HG02642 (cell line): ENCODE data around the gene POLR3GL.

ENCODE experiments used
- ATAC-seq: cut with Tn5 transposase; IDR thresholded peaks from one replicate; pipeline ENCODE4 v1.9.1; 2021; ENCODE audit warnings: mild to moderate bottlenecking; ENCODE audit not compliant: unreplicated experiment, poor library complexity

POLR3GL gene

DNA sequence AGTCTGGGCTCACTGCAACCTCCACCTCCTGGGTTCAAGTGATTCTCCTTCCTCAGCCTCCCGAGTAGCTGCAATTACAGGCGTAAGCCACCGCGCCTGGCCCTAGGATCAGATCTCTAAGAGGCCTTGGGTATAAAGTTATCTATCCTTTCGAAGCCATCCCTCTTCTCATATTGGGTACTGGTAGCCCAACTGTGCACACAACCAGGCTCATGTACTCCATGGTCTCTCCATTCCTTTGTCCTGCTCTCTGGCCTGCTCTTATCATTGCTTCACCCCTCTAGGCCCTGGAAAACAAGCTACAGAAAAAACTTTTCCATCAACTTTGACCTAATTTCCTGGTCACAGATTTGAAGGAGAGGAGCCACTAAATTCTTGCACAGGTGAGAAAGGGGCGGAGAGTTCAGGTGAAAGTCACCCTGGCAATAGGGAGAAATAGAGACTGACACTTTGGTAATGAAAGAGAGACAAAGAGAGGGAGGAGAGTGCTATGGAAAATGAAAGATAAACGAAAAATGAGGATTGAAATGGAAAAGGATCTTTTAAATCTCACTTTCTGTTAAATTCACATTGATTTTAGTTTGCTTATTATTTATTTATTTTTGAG is 25.9 kb downstream of the POLR3GL start:
- no peak for ATAC-seq

DNA sequence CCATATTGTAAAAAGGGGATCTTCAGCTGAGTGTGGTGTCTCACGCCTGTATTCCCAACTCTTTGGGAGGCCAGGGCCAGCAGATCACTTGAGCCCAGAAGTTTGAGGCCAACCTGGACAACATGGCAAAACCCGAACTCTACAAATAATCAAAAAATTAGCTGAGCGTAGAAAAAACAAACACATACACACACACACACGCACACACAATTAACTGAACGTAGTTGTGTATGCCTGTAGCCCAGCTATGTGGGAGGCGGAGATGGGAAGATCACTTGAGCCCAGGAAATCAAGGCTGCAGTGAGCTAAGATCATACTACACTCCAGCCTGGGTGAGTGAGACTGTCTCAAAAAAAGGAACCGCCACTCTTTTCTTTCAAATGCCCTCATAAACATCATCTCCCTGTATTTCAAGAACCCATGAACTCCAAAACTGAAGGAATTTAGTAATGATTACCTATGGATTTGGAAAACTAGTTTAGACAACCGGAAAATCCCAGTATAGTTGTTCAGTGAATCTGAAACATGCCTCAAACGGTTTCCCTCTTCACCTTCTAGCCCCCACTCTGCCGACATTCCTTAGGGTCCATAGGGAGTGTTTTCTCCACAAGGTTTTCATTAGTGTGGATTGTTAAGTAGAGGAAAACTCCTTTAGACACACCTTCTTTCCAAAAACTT is 27.4 kb downstream of the POLR3GL start:
- no peak for ATAC-seq

DNA sequence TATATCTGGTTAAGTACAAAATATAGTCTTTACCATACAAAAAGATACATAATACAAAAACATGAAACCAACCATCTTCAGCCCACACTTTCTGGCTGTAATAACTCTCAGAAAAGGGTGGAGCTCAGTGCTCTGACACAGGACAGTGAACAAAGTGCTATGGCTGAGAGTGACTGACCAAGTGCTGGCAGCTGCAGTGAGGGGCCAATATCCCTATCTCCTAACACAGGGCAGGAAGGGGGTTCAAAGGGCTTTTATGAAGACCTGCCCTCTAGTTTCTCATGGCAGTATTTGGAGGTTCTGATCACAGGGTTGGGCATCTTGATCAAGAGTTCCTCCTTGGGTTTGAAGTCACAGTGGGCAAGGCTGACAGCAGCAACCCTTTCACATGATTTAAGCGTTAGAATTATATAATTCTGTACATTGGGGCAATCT is 28.0 kb downstream of the POLR3GL start:
- no peak for ATAC-seq

DNA sequence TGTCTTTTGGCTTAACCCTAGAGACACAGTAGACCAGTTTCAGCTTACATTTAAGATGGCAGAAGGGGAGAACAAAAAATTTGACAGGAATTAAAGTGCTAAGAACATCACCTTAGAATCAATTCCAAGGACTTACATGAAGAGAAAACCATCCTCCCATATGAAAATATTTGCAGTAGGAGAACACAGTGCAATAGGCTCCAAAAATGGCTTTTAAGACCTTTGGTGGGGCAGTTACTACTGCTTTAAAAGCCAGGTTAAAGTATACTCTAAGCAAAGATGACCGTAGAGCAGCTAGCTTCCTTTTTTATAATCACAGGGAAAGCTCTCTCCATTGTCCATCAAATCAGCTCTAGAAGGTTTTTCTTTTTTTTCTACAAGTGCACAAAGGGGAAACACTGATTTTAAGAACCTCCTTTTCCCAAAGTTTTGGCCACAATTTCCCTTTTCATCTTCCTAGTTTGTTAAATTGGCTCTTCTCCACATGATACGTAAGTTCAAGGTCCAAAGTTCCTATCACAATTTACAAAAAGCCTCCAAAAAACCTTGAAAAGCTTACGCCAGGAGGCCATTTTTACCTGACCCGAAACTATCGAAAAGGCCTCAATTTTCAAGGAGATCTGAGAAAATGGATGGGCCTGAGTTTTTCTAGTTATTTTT is 28.6 kb downstream of the POLR3GL start:
- ATAC-seq = no peak

DNA sequence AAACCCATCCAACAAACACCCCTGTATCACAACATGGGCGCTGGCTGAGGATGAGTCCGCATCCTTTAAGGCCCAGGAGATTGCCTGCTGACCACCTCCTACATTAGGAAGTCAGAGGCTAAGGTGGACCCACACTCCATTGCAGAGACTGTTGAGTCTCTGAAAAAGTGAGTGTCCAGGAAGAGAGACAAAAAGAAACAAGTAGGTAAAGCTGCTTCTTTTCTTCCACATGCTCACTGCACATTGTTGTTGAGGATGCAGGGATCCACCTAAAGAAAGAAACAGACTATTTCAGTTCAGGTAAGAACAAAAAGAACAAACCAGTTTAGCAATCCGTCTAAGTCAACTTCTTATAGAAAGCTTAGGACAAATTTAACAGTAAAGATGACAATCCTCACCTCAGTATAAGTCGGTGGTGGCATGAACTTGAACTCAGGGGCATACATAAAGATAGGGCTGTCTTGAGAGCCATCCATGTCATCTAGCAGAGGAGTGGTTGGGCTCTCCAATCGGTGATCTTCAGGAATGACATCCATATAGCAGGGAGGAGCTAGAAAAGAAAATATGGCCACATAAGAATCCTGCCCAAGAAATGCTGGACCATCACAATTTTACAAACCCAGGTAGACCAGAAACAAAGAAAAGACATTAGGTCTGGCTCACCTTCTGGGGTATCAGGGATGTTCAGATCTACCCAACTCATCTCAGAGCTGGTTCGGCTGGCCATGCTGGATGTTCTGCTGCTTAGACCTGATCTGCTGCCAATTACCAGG is 29.3 kb downstream of the POLR3GL start:
- ATAC-seq = no peak

DNA sequence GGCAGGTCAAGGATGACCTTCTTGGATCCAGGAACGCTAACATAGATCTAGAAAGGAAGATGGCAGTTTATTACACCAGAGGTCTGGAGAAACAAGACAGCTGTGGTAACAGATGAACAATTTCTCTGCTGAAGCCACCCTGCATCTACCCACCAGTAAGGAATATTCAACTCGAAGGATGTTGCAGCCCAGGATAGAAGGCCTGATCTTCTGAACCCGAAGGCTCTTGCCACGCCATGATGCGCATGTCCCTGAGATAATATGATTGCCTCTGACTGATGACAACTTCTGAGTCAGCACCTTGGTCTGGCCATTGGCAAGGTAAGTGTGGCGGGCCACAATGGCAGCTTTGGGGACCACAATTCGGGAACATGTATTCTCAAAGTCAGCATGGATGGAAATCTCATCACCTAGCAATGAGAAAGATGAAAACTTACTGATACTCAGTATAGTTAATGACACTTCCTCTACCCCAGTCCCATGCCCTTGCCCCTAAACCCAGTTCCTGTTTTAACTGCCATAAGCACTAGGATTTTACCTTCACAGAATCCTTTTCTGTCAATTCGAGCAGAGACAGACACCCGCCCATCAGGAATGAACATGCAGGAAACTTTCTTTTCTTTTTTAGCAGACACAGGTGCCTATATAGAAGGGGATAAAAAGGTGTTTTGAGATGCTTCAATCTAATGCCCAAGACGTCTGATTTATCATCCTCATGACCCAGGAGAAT is 30.1 kb downstream of the POLR3GL start:
- no peak for ATAC-seq

DNA sequence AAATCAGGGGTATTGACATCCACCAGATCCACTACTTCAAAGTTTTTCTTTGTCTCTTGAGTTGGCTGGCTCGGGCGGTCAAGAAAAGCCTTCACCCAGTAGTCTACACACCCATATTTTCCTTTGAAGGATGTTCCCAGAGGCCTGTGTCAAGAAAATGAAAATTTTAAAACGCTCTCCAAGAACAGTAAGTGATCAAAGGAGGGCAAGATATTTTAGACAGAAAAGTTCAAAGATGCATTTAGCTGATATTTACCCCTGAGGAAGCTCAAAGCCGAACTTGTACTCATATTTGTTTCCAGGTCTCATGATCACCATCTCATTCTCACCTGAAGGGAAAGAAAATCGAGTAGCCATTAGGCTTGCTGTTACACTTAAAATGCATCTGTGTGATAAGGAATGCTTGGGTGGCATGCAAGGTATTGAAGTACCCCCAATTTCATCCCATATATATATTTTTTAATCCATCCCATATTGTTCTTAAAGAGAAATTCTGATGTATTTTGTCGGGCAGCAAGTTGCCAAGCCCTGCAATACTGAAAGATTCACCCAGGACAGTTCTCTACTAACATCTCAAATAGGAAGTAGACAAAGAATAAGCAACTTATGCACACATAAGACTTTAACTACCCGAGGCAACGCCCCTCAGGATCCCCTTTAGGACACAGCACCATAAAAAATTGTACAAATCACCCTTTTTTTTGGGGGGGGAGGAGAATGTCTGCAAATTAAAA is 30.8 kb downstream of the POLR3GL start:
- ATAC-seq = no peak

DNA sequence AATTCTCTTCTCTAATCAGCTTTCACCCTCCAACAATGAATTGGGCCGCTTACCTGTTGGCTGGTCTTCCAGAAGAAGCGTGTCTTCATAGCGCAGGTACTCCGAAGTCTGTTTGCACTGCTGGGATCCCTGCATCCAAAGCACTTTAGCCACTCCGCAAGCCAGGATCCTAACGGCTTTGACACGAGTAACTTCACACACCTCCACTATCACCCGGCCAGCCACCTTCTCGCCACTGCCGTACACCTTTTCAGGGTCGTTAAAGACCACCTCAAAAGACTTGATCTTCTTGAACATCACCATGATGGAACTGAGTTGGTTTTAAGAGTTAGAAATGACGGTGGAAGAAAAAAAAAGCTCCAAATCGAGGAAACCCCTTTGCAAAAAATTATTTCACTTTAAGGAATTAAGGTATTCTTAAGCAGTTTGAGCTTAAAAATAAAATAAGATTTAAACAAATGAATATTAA is 31.5 kb downstream of the POLR3GL start:
- ATAC-seq = no peak

DNA sequence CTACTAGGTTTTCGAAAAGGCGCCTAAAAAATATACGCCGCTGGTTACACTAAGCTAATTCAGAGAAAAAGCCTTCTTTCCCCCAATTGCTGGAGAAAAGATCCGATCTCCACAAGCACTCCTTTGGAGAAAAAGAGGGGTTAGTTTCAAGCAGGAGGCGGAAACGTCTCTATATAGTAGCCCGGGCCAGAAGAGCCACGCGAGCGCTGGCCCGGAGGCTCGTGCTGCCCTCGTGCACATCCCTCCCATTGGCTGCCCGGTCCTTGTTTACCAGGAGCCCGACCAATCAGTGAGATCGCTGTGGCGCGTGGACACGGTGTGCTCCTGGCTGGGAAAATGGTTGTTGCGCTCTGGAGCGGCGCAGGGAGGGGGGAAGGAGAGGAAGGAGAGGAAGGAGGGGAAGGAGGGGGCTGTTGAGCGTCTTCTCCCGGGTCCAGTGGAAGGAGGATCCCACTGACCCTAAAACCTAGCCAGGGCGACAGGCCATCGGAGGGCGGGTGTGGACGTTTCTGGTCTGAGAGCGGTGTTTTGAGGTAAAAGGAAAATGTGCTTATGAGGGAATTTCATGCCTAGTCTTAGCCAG is 32.0 kb downstream of the POLR3GL start, which contains the start of gene TXNIP:
TXNIP (minus strand) TSS at position 147 of the 583 bp plus-strand sequence. CDS start 313 bp downstream, outside the sequence.
- ATAC-seq = peak; percentile 97

DNA sequence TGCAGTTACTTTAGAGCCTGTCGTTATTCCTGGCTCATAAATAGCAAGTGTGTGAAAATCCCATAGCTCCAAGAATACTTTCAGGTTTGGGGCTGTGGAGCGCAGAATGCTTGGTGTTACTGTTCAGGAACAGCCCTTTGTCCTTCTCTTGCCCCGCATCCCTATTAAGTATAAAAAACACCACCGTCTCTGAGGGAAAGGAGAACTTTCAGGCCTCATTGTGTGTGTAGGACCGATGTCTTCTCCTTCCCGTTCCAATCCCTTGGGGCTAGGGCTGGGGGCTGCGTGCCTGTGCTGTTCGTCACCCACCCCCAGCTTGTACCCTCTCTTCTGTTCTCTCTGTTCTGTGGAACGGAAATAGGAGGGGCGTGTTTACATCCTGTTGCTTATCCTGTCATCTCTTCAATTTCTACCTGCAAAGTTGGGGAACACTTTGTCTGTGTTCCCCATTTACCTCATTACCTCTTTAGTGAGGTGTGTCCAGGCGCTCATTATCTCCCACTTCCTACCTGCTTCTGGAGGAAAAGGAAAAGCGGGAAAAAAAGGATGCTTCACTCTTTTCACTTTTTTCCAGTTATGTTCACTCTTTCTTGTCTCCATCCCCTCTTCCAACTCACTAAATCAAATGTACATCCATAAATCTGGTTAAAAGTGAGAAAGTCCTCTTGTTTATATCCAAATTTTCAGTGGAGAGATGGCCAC is 32.7 kb downstream of the POLR3GL start:
- peak; percentile 30 for ATAC-seq

DNA sequence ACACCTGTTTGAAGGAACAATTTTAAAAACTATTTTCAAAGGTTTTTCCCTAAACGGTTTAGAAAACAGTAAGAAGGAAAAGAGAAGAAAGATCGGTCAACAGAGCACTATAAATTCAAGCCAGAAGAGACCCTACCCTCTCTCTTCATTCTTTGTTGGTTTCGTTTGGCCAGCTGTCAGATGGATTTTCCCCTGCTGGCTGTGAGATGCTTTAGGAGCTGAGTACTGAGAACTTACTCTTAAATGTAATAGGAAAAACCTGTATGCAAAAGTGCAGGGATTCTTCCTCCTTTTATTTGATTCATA is 33.2 kb downstream of the POLR3GL start:
- ATAC-seq = no peak

DNA sequence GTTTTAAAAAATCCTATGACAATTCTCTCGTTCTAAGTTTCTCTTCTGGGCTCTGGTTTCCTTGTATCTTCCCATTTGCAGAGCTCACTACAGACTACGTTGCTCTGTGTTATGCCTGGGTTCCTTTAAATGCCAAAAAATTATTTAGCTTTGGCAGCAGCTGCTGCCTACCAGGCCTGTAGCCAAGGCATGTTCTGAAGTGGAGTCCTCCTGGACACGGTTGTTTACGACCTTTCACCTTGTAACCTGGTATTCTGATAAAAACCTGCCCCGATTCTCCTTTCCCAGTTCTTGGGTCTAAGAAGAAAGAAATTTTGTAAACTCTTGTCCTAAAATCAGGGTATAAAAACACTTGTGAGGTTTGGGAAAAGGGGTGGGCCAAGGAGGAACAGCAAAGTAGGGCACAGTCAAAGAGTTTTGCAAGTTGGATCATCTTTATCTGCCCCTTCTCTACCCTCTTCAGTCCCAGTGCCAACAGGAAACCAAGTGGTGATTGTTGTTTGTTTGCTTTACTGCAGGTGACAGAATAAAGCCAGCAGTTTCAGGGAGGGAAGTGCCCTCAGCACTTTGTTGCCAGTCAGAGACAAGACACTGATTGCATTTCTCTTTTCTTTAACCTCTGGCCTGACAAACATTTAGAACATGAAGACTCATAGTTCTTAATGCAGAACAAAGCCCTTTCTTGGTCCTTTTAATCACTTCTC is 35.0 kb downstream of the POLR3GL start:
- ATAC-seq = no peak

DNA sequence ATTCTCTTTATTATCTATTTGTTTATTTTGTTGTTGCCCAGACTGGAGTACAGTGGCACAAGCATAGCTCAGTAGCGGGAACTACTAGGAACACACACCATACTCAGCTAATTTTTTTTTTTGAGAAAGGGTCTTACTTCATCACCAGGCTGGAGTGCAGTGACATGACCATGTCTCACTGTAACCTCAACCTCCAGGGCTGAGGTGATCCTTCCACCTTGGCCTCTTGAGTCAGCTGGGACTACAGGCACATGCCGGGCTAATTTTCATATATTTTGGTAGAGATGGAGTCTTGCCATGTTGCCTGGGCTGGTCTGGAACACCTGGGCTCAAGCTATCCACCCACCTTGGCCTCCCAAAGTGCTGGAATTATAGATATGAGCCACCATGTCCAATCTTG is 37.2 kb downstream of the POLR3GL start:
- no peak for ATAC-seq

DNA sequence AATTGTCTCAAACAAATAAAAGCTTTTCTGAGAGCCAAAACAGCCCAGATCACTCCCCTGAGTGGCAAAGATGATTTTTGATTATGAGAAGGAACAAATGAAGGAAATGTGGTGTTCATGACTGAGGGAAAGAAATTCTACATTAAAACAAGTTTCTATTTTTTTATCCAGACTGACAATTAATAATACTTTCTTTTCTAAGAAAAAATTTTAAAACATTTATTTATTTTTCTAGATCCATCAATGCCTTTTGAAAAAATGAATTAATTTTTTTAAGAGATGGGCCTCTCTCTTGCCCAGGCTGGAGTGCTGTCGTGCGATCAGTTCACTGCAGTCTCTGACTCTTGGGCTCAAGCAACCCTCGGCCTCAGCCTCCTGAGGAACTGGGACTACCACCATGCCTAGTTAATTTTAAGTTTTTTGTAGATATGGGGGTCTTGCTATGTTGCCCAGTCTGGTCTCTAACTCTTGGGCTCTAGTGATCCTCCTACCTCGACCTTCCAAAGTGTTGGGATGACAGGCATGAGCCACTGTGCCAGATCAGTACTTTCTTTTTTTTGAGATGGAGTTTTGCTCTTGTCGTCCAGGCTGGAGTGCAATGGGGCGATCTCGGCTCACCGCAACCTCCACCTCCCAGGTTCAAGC is 43.1 kb downstream of the POLR3GL start:
- no peak for ATAC-seq

DNA sequence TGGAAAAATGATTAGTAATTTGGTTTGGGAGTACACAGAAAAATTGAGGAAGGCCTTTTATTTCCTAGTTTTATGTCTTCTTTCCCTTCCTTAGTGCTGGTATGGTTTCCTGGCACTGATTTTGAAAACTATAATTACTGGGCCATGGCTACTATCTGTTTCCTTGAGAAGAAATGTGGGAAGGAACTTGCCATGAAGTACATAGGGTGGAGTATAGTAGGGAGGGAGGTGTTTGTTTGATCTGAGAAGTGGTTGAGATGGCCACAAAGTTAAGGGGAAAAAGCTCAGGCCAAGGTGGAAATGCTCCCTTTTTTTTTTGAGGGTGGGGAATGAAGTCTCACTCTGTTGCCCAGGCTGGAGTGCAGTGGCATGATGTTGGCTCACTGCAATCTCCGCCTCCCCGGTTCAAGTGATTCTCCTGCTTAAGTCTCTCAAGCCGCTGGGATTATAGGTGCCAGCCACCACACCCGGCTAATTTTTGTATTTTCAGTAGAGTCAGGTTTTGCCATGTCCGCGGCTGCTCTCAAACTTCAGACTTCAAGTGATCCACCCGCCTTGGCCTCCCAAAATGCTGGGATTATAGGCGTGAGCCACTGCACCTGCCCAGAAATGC is 45.7 kb downstream of the POLR3GL start:
- no peak for ATAC-seq

DNA sequence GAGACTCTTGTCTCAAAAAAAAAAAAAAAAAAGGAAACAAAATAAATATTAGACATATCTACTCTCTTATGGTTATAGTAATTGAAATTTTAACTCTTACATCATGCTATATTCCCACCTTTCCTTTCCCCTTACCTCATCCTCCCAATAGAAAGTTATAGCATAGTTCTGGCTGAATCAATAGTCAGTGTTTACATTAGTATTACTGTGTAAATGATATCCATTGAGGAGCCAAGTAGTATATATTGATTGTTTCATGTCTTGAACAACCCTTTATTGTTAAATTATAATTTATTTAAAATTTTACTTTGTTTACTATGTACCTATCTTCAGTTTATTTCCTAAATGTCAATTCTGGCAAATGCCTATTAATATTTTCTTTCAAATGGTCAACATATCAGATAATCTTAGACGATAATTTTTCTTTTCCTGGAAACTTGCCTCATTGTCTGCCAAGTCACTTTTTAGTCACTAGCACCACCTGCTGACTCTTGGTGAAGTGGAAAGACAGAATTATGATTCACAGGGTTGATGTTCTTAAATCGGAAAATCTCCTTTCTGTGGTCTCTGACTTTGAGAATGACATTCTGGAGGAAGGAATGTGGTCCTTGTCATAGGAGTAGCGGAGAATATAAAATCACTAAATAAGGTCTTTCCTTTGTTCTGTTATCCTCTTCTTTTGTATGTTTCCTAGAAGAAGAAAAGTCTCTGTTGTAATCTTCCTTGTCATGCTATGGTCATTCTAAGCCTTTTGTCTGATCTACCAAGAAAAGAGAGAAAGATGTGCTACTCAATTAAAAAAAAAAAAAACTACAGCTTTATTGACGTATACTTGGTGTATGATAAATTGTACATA is 48.4 kb downstream of the POLR3GL start:
- ATAC-seq = no peak
